NT2/D1 (cell line): Measurements from ENCODE around the gene EXOC2.

ENCODE experiments used
- DNase-seq: peaks from one replicate; pipeline ENCODE4 v3.0.0-alpha.2; 2011; ENCODE audit warnings: low read depth, low spot score
- H3K27me3 ChIP-seq: 2 replicates; pipeline ENCODE4 v1.6.0; 2011; ENCODE audit warnings: mild to moderate bottlenecking; ENCODE audit not compliant: insufficient read length, insufficient read depth
- H3K36me3 ChIP-seq: 2 replicates; pipeline ENCODE4 v1.6.1; 2011; ENCODE audit warnings: mild to moderate bottlenecking, low read length, mixed read lengths; ENCODE audit not compliant: insufficient read depth, insufficient read length
- H3K4me1 ChIP-seq: 2 replicates; pipeline ENCODE4 v1.5.1; 2011; ENCODE audit not compliant: insufficient read depth, insufficient read length
- H3K4me3 ChIP-seq: 2 replicates; pipeline ENCODE4 v1.5.1; 2011; ENCODE audit warnings: low read depth; ENCODE audit not compliant: insufficient read length
- H3K9ac ChIP-seq: 2 replicates; pipeline ENCODE4 v1.6.0; 2011; ENCODE audit warnings: low read depth; ENCODE audit not compliant: insufficient read length
- H3K9me3 ChIP-seq: 2 replicates; pipeline ENCODE4 v1.5.1; 2011; ENCODE audit warnings: mild to moderate bottlenecking, low read length; ENCODE audit not compliant: insufficient read depth
- SUZ12 ChIP-seq: IDR thresholded peaks from 2 replicates; pipeline ENCODE4 v1.6.1; 2011; ENCODE audit not compliant: insufficient read length, insufficient read depth; ENCODE audit errors: extremely low read depth
- YY1 ChIP-seq: IDR thresholded peaks from 2 replicates; pipeline ENCODE4 v1.6.1; 2011; ENCODE audit not compliant: insufficient read length, insufficient read depth
- ZNF274 ChIP-seq: IDR thresholded peaks from 2 replicates; pipeline ENCODE4 v1.6.1; 2011; ENCODE audit warnings: mild to moderate bottlenecking, low read depth, low read length

The EXOC2 gene

GRCh38 chr6:642805-643204 lies 50.1 kb downstream of the EXOC2 start:
- Histone ChIP-seq H3K4me1 (no peaks in the 10 kb centered on the region), H3K9ac (no peak overlapping the region), H3K9me3 (no peaks in the 10 kb centered on the region; the same call in 1 of the 2 replicates), H3K4me3 (no peak overlapping the region), H3K27me3 (no peaks in the 10 kb centered on the region), H3K36me3 (no peaks in the 10 kb centered on the region)
- no peak for DNase-seq
- TF ChIP-seq SUZ12 (no peak), YY1 (no peak), ZNF274 (no peak)

- H3K4me3 ChIP-seq, result no peak overlapping the region
- H3K36me3 ChIP-seq, result peaks cover 8% of the 10 kb centered on the region
- H3K27me3 ChIP-seq, result no peaks in the 10 kb centered on the region
- no peak for TF ChIP-seq SUZ12
- TF ChIP-seq YY1, result no peak
- no peak for TF ChIP-seq ZNF274
- no peak overlapping the region for H3K9ac ChIP-seq
- H3K4me1 ChIP-seq, result no peaks in the 10 kb centered on the region
- no peak for DNase-seq
- H3K9me3 ChIP-seq, result no peaks in the 10 kb centered on the region; the same call in 1 of the 2 replicates
These were observed 51.5 kb downstream of the EXOC2 start for GRCh38 chr6:641225-641985.

GRCh38 chr6:636488-636887 lies 56.5 kb downstream of the EXOC2 start:
- Histone ChIP-seq H3K36me3 (peaks cover 8% of the 10 kb centered on the region), H3K4me3 (no peak overlapping the region), H3K9ac (no peak overlapping the region), H3K27me3 (no peaks in the 10 kb centered on the region), H3K4me1 (no peaks in the 10 kb centered on the region), H3K9me3 (no peaks in the 10 kb centered on the region)
- DNase-seq, result no peak
- TF ChIP-seq ZNF274, result no peak
- TF ChIP-seq SUZ12, result no peak
- no peak for TF ChIP-seq YY1

GRCh38 chr6:635233-635632 lies 57.7 kb downstream of the EXOC2 start:
- no peak for DNase-seq
- Histone ChIP-seq H3K4me3 (no peak overlapping the region), H3K4me1 (no peaks in the 10 kb centered on the region), H3K9me3 (no peaks in the 10 kb centered on the region), H3K9ac (no peak overlapping the region), H3K36me3 (peaks cover 13% of the 10 kb centered on the region), H3K27me3 (no peaks in the 10 kb centered on the region)
- TF ChIP-seq SUZ12, result no peak
- TF ChIP-seq YY1, result no peak
- no peak for TF ChIP-seq ZNF274

GRCh38 chr6:633611-634010 lies 59.3 kb downstream of the EXOC2 start:
- Histone ChIP-seq H3K36me3 (peaks cover 13% of the 10 kb centered on the region), H3K9me3 (no peaks in the 10 kb centered on the region), H3K27me3 (no peaks in the 10 kb centered on the region), H3K4me3 (no peak overlapping the region), H3K4me1 (no peaks in the 10 kb centered on the region), H3K9ac (no peak overlapping the region)
- no peak for DNase-seq
- TF ChIP-seq ZNF274 (no peak), YY1 (no peak), SUZ12 (no peak)

- Histone ChIP-seq H3K9me3 (no peaks in the 10 kb centered on the region), H3K4me1 (no peaks in the 10 kb centered on the region), H3K36me3 (peaks cover 5% of the 10 kb centered on the region)
These were observed 64.2 kb downstream of the EXOC2 start for GRCh38 chr6:628766-629165.

GRCh38 chr6:626236-626635 lies 66.7 kb downstream of the EXOC2 start:
- Histone ChIP-seq H3K4me3 (no peak overlapping the region), H3K36me3 (peaks cover 8% of the 10 kb centered on the region), H3K27me3 (no peaks in the 10 kb centered on the region), H3K9ac (no peak overlapping the region), H3K9me3 (no peaks in the 10 kb centered on the region), H3K4me1 (no peaks in the 10 kb centered on the region)
- TF ChIP-seq YY1 (no peak), ZNF274 (no peak), SUZ12 (no peak)
- DNase-seq, result no peak

More at GRCh38 chr6:628766-629165, 64.2 kb downstream of the EXOC2 start:
- DNase-seq, result no peak
- Histone ChIP-seq H3K27me3 (no peaks in the 10 kb centered on the region), H3K4me3 (no peak overlapping the region), H3K9ac (no peak overlapping the region)
- TF ChIP-seq SUZ12, result no peak
- no peak for TF ChIP-seq YY1
- TF ChIP-seq ZNF274, result no peak
